NT2/D1 (cell line): Measurements from ENCODE around the gene ATP8B1.

Source experiments
- SUZ12 ChIP-seq: IDR thresholded peaks from 2 replicates; pipeline ENCODE4 v1.6.1; 2011; ENCODE audit not compliant: insufficient read length, insufficient read depth; ENCODE audit errors: extremely low read depth
- YY1 ChIP-seq: IDR thresholded peaks from 2 replicates; pipeline ENCODE4 v1.6.1; 2011; ENCODE audit not compliant: insufficient read length, insufficient read depth

GRCh38 chr18:57716549-57716948 is 86.6 kb downstream of the ATP8B1 start:
- no peak for TF ChIP-seq YY1
- no peak for TF ChIP-seq SUZ12
